NCI-H82 (cell line): ENCODE results near the gene GFM1.
A peak's percentile ranks its signal among the peaks of the same experiment; 100 is the strongest.

Source experiments
- DNase-seq: peaks from one replicate; lab custom pipeline; 2025; lab: John Stamatoyannopoulos, UW

GFM1 gene

GRCh38 chr3:158727206-158728060 lies 83.1 kb downstream of the GFM1 start:
- peak; percentile 76 for DNase-seq

GRCh38 chr3:158728061-158728377 lies 83.7 kb downstream of the GFM1 start:
- no peak for DNase-seq

- no peak for DNase-seq
Measured at GRCh38 chr3:158728851-158729250, 84.5 kb downstream of the GFM1 start.

GRCh38 chr3:158731486-158731885 lies 87.2 kb downstream of the GFM1 start:
- peak; percentile 20 for DNase-seq

- DNase-seq: peak; percentile 10
Measured at GRCh38 chr3:158731938-158732855, 87.9 kb downstream of the GFM1 start, which contains the start of gene RARRES1. TSS of gene RARRES1 (minus strand) at chr3:158732457. CDS start at chr3:158732415, 42 bp downstream.

- no peak for DNase-seq
Measured at GRCh38 chr3:158732856-158733200, 88.5 kb downstream of the GFM1 start.

- no peak for DNase-seq
Measured at GRCh38 chr3:158733656-158734055, 89.3 kb downstream of the GFM1 start.

GRCh38 chr3:158735296-158736033 lies 91.1 kb downstream of the GFM1 start:
- DNase-seq: no peak

GRCh38 chr3:158737410-158737809 lies 93.1 kb downstream of the GFM1 start:
- no peak for DNase-seq

- DNase-seq: peak; percentile 97
Measured at GRCh38 chr3:158737976-158738615, 93.8 kb downstream of the GFM1 start.

- DNase-seq: no peak
Measured at GRCh38 chr3:158738653-158739052, 94.3 kb downstream of the GFM1 start.

GRCh38 chr3:158739078-158739477 lies 94.8 kb downstream of the GFM1 start:
- no peak for DNase-seq

- no peak for DNase-seq
Measured at GRCh38 chr3:158739661-158740060, 95.3 kb downstream of the GFM1 start.
